Activated effector memory CD4-positive, alpha-beta T cell treated with anti-CD3 and anti-CD28 coated beads, Interleukin-2, amount 50 U/mL, for 16 hours (primary cell): ENCODE results near the gene LARP4B.
"Not testable (repeated sequence)": the region's sequence is repeated elsewhere in the genome, so short reads cannot be mapped to it uniquely, and the experiment has no call there.

Source experiments
- DNase-seq: peaks from one replicate; pipeline ENCODE4 v3.0.0-alpha.2; 2020

The LARP4B gene

DNA sequence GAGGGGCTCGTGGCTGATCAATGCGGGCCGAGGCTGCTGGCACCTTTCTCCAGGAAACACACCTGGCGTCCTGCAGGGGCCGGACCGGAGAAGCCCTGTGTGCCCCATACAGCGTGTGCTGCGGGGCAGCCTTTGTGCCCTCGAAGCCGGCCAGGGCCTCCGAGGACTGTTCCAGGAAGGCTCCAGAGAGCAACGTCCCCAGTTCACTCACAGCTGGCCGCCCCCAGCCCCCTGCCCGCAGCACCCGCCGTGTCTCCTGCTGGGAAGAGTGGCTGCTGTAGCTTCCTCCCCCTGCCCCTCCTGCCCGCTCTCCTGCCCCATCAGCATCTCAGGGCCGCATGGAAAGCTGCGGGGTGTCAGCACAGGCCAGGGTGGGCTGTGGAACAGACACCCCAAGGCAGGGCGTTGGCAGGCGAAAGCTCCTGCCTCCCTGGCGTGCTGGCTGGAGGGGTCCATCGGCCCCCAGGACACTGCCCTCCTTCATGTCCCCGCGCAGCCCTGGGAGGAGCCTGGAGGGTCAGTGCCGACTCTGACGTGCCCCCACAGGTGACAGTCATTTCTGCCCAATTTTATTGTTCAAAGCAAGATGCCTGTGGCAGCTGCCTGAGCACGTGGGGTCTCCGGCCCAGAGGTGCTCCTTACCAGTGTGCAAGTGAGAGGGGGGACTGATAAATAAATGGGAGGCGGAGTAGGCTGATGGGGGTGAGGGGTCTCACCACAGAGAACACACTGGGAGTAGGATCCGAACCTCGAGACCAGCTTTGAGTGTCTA, 146.2 kb downstream of the LARP4B start:
- peak; percentile 61 for DNase-seq

DNA sequence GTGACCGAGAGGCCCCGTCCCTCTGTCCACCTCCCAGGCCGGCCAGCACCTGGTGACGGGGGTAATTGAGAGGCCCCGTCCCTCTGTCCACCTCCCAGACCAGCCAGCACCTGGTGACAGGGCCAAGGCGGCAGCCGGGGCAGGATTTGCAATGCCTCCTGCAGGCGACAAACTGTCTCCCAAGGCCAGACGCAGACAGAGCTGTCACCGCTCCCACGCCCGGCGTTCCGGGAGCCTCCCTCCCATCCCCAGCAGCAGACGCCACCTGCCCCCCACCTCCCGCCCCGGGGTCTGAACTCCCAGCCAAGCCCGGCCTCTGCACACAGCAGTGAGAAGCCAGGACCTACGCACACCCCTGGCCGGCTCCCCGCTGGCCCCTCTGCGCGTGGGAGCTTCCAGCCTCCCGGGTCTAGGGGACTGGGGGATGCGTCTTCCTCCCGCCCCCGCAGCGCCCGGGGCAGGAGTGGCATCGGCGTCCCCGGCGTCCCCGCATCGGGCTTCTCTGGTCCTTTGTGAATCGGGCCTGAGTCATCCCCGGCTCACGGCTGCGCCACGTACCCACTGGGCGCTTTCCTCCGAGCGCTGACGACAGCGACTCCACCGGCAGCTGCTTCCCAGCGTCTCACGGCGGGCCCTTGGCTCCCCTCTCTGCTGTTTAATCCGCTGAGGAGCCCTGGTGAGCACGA, 147.0 kb downstream of the LARP4B start:
- DNase-seq: peak; percentile 81

DNA sequence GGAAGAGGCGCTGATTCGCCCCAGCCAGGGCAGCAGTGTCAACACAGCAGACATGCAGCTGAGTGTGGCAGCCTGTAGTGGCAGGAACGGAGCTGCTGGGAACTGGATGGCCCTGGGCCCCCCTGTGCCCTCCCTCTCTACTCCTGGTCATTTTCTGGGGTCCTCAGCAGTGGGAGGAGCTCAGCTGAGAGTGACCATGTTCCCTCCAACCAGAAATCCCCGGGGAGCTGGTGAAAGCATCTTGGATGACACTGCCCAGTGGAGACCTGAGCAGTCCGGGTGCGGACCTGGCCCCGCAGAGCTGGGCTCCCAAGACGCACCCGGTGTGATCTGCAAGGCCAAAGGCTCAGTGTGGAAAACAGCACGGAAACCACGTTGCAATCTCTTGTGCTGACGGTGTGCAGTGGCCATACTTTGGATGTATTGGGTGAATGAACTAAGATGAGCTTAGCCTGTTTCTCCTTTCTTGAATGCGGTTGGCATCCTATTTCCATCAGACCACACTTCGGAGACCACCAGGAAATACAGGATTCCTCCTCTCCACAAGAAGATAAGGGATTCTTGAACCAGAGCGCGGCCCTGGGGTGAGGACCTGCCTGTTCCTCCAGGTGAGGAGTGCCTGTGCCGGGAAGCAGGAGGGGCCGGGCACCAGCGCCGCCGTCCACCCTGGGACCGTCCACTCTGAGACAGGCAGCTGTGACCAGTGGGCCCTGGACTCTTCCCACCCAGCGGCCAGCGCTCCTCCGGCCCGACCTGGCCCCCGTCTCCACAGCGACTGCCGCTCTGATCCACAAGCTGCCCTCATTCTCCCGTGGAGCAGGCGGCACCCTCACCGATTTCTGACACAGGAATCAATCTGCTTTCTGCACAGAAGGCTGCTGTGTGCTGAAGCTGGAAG, 148.5 kb downstream of the LARP4B start:
- DNase-seq: peak; percentile 37

DNA sequence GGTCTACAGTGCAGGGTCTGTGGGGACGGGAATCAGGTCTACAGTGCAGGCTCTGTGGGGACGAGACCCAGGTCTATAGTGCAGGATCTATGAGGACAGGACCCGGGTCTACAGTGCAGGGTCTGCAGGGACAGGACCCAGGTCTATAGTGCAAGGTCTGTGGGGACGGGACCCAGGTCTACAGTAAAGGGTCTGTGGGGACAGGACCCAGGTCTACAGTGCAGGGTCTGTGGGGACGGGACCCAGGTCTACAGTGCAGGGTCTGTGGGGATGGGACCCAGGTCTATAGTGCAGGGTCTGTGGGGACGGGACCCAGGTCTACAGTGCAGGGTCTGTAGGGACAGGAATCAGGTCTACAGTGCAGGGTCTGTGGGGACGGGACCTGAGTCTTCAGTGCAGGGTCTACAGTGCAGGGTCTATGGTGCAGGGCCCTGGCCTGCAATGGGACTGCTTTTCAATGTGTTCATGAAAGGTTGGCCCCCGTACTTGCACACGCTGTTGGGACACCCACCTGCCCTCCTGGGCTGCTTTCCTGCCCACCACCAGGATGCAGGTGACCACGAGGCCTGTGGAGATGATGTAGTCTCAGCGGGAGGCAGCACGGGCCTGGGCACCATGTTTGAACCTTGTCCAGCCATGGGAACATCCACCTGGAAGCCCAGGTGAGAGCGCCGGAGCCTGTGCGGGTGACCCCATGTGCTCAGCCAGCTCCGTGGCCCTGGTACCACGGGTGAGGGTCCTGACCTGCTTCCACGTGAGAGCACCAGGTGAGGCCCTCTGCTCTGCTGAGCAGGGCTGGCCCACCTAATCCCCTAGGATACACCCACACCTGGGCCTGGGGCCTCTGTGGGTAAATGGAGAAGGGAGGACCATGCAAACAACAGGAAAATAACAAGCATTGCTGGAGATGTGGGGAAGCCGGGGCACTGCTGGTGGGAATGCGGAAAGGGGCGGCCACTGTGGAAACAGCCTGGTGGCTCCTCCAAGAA, 150.7 kb downstream of the LARP4B start:
- DNase-seq: no peak

DNA sequence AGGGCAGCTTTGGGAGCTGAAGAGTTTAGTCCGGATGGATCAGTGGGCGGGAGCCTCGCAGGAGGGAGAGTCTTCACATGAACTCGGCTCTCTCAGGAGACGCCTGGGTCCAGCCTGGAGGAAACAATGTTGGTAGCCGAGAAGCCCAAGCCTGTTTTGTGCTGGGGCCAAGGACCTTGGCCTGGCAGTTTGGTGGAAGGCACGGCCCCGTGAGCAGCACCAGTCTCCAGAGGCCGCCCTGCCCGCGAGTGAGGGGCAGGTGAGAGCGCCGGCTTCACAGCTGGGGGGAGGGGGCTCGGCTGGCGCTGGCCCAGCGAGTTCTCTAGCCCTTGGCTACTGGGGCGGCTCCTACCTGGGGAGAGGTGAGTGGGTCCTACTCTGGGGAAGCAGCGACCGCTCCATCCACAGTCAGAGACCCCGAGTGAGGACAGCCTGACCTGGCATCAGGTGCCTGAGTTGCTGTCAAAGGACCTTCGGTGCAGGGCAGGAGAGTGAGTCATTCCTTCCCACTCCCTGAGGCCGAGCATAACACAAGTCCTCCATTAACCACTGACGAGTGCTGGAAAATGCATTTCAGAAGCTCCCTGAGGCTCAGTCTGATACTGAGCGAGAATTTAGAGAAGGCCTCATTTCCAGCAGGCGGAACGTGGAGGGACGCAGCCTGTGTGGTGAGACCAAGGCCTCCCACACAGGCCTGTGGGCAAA, 152.7 kb downstream of the LARP4B start:
- DNase-seq: no peak

- no peak for DNase-seq
These were observed 153.5 kb downstream of the LARP4B start for GRCh38 chr10:777913-778479.

DNA sequence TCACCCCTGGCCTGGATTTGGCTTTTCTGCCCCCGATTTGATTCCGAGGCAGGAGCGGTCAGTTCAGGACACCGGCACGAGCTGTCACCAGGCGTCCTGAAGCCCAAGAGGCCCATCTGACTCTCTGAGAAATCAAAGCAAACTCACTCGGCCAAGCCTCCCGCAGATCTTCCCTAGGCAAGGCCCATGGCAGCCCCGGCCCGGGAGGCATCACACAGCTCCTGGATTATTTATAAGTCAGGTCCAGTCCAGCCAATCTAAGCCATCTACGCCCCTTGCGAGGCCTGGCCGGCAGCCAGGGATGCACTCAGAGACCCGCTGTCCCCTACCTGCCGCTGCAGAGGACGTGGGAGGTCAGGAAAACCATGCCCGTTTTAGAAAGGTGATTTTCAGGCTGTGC, 154.7 kb downstream of the LARP4B start:
- no peak for DNase-seq

GRCh38 chr10:775245-776075, 156.0 kb downstream of the LARP4B start:
- DNase-seq: no peak

DNA sequence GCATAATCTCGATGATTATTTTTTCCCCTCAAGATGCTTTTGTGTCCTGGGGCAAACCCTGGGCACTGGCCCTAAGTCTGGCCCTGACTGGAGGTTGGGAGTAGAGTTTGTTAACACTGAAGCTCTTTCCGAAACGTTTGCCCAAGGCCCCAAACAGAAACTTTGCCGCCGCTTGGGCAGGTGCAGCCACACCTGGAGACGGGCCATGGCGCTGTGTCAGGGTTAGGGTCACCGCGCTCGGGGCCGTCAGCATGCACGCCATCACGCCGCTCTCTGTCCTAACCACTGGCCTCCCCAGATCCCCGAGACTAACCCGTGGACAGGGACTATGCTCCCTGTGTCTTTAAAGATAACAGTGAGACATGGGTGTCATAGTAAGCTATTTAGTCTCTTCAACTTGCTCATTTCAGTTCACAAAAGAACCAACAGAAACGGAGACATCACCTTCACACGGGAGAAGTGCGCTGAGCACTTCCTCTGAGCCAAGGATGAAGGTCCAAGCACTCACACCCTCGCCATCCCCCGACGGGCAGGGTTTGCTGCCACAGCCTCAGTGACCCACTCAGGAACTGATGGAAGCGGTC, 156.8 kb downstream of the LARP4B start:
- DNase-seq: no peak

GRCh38 chr10:774223-774622, 157.3 kb downstream of the LARP4B start:
- no peak for DNase-seq

GRCh38 chr10:773562-774161, 157.8 kb downstream of the LARP4B start:
- no peak for DNase-seq

- no peak for DNase-seq
These were observed 159.3 kb downstream of the LARP4B start for GRCh38 chr10:772227-772637.

- DNase-seq: no peak
These were observed 159.9 kb downstream of the LARP4B start for GRCh38 chr10:771647-772046.

GRCh38 chr10:770975-771374, 160.5 kb downstream of the LARP4B start:
- peak; percentile 42 for DNase-seq

DNA sequence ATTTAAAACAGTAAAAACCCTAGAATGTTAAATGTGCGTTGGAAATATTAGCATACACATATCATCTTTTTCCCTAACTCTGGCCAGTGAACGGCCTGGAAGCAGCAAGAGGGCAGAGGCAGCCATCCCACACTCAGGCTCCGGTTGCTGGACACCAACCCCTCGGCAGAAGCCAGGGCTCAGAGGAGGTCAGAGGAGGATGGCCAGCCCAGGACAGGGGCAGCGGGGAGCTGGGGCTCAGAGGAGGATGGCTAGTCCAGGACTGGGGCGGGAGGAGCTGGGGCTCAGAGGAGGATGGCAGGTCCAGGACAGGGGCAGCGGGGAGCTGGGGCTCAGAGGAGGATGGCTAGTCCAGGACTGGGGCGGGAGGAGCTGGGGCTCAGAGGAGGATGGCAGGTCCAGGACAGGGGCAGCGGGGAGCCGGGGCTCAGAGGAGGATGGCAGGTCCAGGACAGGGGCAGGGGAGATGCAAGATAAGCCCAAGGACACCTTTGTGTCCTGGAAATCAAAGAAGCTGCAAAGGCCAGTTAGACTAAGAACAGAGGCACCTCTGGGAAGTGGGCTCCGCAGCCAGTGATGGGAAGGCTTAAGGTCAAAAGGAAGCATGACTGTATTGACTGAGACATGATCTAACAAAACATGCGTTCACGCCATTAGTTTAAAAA, 161.3 kb downstream of the LARP4B start:
- not testable (repeated sequence) for DNase-seq

GRCh38 chr10:767794-768193, 163.7 kb downstream of the LARP4B start:
- DNase-seq: no peak

GRCh38 chr10:767211-767610, 164.3 kb downstream of the LARP4B start:
- DNase-seq: no peak

DNA sequence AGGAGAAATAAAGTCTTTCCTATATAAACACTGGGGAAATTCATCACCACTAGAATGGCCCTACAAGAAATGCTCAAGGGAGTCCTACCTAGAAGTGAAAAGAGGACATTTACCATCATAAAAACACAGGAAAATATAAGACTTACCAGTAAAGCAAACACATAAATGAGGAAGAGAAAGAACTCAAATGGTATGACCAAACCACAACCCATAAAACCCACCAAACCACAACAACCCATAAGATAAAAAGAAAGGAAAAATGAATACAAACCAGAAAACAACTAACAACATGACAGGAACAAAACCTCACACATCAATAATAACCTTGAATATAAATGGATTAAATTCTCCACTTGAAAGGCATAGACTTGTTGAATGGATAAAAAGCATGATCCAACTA, 170.1 kb downstream of the LARP4B start:
- no peak for DNase-seq

DNA sequence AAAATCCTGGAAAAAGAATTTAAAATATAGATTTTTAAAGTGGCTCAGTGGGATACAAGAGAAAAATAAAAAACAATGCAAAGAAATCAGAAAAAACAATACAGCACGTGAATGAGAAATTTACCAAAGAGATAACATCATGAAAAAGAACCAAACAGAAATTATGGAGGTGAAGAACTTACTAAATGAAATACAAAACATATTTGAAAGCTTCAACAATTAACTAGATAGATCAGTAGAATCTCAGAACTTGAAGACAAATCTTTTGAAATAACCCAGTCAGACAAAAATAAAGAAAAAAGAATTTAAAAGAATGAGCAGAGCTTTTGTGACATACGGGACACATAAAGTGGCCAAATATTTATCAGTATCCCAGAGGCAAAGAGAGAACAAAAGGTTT, 170.9 kb downstream of the LARP4B start:
- no peak for DNase-seq
